HG03558 (cell line): ENCODE results near the gene DCDC2B.

Experiments used
- ATAC-seq: cut with Tn5 transposase; IDR thresholded peaks from one replicate; pipeline ENCODE4 v1.9.1; 2021; ENCODE audit warnings: moderate number of reproducible peaks; ENCODE audit not compliant: unreplicated experiment; ENCODE audit errors: extremely low read depth

The DCDC2B gene

DNA sequence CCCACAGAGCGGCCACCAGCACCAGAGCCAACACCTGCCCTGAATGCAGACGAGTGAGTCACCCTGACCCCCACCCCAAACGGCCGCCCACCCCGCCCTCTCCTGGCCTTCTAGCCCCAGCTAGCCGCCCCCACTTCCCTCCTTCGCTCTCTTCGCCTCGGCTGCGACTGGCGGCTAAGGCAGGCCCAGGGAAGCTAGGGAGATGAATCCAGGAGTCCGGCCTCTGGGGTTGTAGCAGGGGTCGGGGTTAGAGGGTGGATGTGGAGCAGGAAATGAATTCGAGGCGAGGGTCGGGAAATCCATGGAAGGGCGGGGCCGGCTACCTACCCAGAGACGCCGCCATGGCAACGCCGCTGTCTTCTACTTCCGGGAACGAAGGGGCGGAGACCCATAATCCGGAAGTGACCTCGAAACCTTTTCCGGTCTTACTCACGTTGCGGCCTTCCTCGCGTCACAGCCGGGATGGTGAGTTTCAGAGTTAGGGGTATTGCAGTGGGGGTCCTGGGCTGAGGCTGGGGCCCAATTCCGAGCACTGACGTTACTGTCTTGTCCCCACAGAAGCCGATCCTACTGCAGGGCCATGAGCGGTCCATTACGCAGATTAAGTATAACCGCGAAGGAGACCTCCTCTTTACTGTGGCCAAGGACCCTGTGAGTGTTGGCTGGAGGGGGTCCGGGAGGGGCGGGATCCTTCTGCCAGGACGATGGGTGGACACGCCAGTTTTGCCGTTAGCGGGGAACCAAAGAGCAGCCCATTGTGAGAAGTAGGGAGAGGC lies 13.3 kb downstream of the DCDC2B start, which contains the start of the genes EIF3I and TMEM234:
Gene EIF3I (plus strand): TSS at position 428 of the 776 bp plus-strand sequence. CDS start 35 bp downstream, at position 463.
Gene TMEM234 (minus strand): TSS at position 374 of the 776 bp plus-strand sequence. CDS start 31 bp downstream, at position 343.
- ATAC-seq, result no peak

GRCh38 chr1:32223683-32224082 lies 14.8 kb downstream of the DCDC2B start:
- ATAC-seq, result no peak

DNA sequence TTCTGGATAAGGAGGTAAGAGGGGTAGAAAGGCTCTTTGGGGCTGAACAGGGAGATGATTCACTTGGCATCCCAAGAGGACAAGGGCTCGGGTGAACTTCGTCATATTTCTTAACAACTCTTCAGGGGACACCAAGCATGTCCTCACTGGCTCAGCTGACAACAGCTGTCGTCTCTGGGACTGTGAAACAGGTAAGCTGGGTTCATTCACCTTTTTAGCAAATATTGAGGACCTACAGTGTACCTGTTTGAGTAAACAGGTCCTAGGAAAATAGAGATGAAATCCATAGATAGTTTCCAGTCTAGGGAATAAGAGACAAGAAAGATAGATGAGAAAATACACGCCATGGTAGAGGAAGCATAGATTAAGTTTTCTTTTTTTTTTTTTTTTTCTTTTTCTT lies 15.4 kb downstream of the DCDC2B start:
- ATAC-seq, result no peak

DNA sequence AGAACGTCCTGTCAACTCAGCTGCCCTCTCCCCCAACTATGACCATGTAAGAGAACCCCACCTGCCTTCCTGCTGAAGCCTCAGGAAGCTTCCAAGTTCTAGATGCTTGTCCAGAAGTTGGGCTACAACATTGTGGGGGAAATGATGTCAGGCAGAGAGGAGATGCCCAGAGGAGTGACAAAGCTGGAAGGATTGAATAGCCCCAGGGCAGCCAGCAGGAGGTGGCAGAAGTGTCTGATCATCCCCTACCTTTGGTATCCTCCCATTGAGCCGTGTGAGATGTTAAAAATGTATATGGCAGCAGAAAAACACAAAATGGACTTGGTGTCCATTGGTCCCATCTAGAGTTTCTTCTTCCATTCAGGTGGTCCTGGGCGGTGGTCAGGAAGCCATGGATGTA lies 19.9 kb downstream of the DCDC2B start:
- no peak for ATAC-seq

GRCh38 chr1:32231843-32232432 lies 23.0 kb downstream of the DCDC2B start:
- no peak for ATAC-seq

DNA sequence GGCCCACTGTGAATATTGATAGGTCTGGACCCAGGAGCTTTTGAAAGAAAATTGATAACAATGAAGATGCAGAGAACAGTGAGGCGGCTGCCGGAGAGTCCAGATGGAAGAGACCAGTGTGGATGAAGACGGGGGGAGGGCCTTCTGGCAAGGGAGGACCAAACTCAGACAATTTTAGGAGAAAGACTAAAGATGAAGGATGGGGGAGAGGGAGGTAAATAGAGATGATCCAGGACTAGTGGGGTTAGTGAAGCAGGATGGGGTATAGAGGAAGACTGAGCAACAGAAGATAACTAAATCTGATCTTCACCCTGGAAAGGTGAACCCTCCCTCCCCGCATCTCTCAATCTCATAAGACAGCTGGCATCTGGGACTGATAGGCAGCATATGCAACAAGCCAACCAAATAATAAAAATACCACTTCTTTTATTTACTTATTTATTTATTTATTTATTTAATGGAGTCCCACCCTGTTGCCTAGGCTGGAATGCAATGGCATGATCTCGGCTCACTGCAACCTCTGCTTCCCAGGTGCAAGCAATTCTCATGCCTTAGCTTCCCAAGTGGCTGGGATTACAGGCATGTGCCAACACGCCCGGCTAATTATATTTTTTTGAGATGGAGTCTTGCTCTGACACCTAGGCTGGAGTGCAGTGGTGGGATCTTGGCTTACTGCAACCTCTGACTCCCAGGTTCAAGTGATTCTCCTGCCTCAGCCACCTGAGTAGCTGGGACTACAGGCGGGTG lies 23.8 kb downstream of the DCDC2B start:
- ATAC-seq, result no peak

DNA sequence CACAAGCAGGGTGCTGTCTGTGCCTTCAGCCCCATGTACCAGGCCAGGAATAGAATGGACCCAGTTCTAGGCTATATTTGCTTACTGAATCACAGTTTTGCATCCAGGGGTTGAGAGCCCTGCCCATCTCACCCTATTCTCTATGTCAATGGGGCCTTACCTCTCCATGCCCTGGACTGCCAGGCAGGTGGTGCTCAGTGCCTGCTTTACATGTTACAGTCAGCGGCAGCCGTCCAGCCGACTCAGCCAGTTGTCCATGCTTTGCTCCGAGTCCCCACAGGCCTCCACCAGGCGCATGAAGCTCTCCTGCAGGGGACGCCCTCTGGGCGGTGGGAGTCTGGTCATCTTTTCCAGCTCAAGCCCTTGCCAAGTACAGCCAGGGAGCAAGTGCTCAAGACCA lies 25.9 kb downstream of the DCDC2B start:
- no peak for ATAC-seq

DNA sequence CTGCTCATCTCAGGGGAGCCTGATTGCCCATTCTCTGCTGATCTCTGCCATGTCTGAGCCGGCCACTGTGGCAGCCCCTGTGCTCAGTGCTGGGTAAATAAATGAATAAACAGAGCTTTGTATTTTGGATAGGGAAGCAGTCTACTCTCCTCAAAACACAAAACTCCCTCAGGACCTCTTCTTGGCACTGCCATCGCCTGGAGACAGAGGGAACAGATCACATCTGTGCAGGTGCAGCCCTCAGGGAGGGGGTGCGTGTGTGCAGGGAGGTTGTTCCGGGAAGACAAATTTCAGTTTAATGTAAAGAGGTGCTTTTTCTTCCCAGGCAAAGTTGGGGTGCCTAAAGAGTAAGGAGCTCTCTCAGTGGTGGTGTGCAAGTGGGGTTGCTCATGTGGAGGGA lies 30.4 kb downstream of the DCDC2B start:
- no peak for ATAC-seq

- no peak for ATAC-seq
These were observed 30.9 kb downstream of the DCDC2B start for GRCh38 chr1:32239790-32240139.

DNA sequence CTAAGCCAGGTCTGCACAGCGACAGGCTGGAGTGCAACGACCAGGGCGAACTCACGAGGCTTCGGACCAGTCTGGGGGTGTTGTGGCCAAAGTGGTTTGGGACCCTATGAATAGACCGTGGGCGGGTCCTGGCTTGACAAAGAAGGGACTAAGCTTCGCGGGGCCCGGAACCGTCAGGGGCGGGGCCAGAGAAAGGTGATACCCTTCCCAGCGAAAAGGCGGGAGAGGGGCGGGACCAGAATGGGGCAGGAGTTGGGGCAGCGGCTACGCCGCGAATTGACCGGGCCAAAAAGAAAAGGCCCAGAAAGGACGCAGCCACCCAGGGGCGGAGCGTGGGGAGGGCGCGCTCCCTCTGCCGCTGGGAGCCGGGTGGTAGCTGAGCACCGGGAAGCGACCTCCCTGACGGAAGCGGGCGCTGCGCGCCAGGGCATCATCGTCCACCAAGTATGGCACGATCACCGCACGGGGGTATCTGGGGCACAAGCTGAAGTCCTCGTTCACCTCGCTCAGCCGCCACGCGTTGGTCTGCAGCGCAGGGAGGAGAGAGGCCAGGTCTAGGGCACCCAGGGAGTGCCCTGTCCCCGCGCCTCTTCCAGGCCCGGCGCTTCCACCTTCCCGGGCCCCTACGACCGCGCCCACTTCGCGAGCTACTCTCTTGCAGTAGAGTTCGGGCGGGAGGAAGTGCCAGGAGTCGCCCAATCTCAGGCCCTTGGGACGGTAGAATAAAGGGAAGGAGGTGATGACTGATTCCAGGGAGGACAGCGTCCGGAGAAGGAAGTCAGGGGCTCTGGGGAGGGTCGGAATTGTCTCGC lies 31.5 kb downstream of the DCDC2B start:
- ATAC-seq, result no peak

DNA sequence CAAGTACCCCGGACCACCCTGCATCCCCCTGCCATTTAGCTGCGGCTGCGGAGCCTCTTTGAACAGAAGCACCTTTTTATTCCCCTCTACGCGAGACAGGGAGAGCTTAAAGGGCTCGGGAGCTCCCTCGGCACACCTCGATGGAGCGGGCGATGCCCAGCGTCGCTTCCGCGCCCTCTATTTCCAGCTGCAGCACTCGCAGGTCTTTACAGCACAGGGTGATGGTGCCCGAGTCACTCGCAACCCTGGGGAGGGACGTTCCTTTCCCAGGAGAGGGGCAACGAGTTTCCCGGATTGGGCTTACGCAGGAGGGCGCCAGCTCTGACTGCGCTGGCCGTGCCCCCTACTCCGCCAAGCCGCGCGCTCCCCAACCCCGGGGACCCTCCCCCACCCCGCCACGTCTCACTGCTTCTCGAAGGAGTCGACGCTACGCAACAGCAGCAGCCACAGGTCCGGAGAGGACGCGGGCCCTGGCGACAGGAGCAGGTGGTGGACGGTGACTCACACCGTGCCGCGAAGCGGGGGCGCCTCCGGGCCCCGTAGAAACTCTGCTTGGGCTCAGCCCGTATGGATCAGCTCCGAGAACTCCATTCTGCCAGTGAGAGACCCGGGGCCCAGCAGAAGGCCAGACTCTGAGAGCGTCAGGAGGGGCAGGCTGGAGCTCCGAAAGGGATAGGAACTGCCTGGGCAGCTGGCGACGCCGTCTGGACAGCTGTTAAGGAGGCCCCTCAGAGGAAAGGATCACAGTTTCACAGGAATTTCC lies 32.3 kb downstream of the DCDC2B start:
- ATAC-seq, result no peak

- no peak for ATAC-seq
These were observed 33.5 kb downstream of the DCDC2B start for GRCh38 chr1:32242341-32242851.

GRCh38 chr1:32246888-32247273 lies 38.0 kb downstream of the DCDC2B start, which contains the start of gene FAM167B:
FAM167B (plus strand) TSS chr1:32247222; CDS start chr1:32247422, 200 bp downstream.
- ATAC-seq, result no peak

GRCh38 chr1:32247452-32247851 lies 38.6 kb downstream of the DCDC2B start:
- ATAC-seq, result no peak

DNA sequence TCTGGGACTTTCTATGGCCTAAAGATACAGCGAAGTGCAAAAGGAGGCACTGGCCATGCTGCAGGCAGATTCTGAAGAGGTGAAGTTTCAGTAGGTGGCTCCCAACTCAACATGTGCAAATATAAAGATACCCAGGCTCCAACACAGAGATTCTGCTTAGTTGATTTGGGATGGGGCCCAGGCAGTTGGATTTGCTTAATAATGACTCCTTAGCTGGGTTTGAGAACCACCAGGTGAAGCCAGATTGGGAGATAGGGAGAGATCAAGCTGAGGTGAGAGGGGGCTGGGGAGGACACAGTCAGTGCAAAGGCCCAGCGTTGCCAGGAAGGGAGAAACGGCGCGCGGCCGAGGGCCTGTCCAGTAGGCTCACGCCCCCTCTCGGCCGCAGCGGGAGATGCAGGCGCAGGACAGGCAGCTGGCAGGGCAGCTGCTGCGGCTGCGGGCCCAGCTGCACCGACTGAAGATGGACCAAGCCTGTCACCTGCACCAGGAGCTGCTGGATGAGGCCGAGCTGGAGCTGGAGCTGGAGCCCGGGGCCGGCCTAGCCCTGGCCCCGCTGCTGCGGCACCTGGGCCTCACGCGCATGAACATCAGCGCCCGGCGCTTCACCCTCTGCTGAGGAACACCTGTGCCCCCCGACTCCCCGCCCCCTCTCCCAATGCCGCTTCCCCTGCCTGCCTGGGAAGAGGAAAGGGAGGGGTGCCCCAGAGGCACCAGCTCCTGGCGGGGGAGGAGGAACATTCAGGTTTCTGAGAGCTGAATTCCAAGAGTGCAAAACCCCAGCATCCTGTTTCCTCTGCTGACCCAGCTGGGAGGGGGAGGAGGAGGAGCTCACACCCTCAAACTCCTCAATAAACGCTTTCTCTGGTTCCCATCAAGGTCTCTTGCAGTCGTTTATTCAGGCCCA lies 39.3 kb downstream of the DCDC2B start:
- no peak for ATAC-seq

GRCh38 chr1:32249831-32250525 lies 41.1 kb downstream of the DCDC2B start:
- ATAC-seq, result peak; percentile 35

DNA sequence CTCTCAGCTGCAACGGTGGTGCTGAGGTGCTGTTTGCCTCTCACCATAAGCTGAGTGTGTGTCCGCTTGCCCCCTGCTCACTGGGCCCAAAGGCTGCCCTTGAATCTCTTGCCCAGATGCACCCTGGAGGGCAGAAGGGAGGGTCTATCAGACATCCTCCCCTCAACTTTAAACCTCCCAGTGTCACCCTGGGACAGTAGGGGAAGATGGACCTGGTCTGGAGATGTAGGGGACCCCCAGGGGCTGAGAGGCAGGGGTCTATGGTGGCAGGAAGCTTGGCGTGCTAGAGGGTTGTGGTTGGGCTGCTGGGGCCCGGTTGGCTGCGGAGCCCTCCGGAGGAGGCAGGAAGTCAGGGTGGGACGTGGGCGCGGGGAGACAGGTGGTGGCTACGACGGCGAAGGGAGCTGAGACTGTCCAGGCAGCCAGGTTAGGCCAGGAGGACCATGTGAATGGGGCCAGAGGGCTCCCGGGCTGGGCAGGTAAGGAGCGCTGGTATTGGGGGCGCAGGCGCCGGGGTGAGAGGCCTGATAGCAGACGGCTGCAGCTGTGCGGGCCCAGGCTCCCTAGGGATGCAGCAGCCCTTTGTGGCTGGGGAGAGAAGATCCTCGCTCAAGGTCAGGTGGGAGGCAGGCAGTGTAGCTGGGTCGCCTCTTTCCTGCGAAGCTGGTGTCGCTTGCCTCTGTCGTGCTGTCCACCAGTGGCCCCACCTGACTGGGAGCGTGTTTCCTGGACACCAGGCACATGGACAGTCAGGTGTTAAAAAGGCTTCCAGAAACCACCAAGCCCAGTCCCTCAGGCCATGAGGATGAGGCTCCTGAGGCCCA lies 42.2 kb downstream of the DCDC2B start, which contains the start of gene LCK:
Gene LCK (plus strand): TSS at position 373 of the 824 bp plus-strand sequence. CDS start 23,065 bp downstream, outside the sequence.
- ATAC-seq, result no peak
